Calu3 (cell line): ENCODE measurements around the gene TSHZ1. TPM values are rescaled to one million over a fixed set of nuclear protein-coding genes. Genes with fewer than 3 reads are reported as not detected.

Experiments used
- Bru-seq: library from RNA; stranded (reverse); fragments of 400-500 nt; gene quantifications from one replicate; lab custom pipeline; 2021; lab: Mats Ljungman, UMichigan
- BruChase-seq, 2 experiments: library from RNA; stranded (reverse); fragments of 400-500 nt; gene quantifications; one replicate each; lab custom pipeline; 2021; lab: Mats Ljungman, UMichigan
- BruUV-seq: library from RNA; stranded (reverse); fragments of 400-500 nt; replicated peaks from 2 replicates; lab custom pipeline; 2021; lab: Mats Ljungman, UMichigan
- CTCF ChIA-PET: fragments of 300-600 bp; sonication (Branson Sonifier 250); formaldehyde crosslinking; loops from one replicate; lab custom pipeline; 2022; ENCODE audit warnings: antibody characterized with exemption; lab: Charles Lee
- DNase-seq: peaks from one replicate; pipeline ENCODE4 v3.0.0; 2022
- H3K27ac Mint-ChIP-seq: one replicate; pipeline ENCODE4 v1.8.0; 2022; ENCODE audit warnings: mixed read lengths; ENCODE audit not compliant: unreplicated experiment
- H3K27me3 Mint-ChIP-seq: one replicate; pipeline ENCODE4 v1.8.0; 2022; ENCODE audit warnings: mixed read lengths; ENCODE audit not compliant: unreplicated experiment
- H3K36me3 Mint-ChIP-seq: one replicate; pipeline ENCODE4 v1.8.0; 2022; ENCODE audit warnings: mild to moderate bottlenecking, moderate library complexity, mixed read lengths; ENCODE audit not compliant: insufficient read depth, unreplicated experiment
- H3K4me1 Mint-ChIP-seq: one replicate; pipeline ENCODE4 v1.8.0; 2022; ENCODE audit warnings: mild to moderate bottlenecking, low read depth, mixed read lengths; ENCODE audit not compliant: unreplicated experiment
- H3K4me3 Mint-ChIP-seq: one replicate; pipeline ENCODE4 v1.8.0; 2022; ENCODE audit warnings: mild to moderate bottlenecking, low read depth, moderate library complexity, mixed read lengths; ENCODE audit not compliant: unreplicated experiment
- H3K9me3 Mint-ChIP-seq: one replicate; pipeline ENCODE4 v1.8.0; 2022; ENCODE audit warnings: low read depth, mixed read lengths; ENCODE audit not compliant: unreplicated experiment
- CTCF ChIP-seq: fragments of 200-600 bp; IDR thresholded peaks from one replicate; pipeline ENCODE4 v1.8.0; 2022; ENCODE audit warnings: antibody characterized with exemption; ENCODE audit not compliant: unreplicated experiment
- intact Hi-C: fragments of 100-400 bp; cut with micrococcal nuclease; formaldehyde crosslinking; loops from one replicate; pipeline ENCODE4 v1.10.0; 2022; ENCODE audit not compliant: unreplicated experiment
- long read RNA-seq: library from polyadenylated mRNA; stranded (forward); transcript quantifications from one replicate; pipeline ENCODE4 v2.0.0, GENCODE V29; 2022
- total RNA-seq: library from RNA; stranded (reverse); gene quantifications from 2 replicates; pipeline ENCODE4 v1.2.3, GENCODE V29; 2022

The TSHZ1 gene
- total RNA-seq (8.6 and 10.8 TPM in 2 replicates), Bru-seq, nascent RNA (percentile 53 among the genes with signal in this experiment), BruChase-seq, experiment 1, labeled RNA remaining after a 6-hour chase (percentile 48 among the genes with signal in this experiment), BruChase-seq, experiment 2, labeled RNA remaining after a 2-hour chase (percentile 50 among the genes with signal in this experiment)
- long read RNA-seq, result 0 reads

- H3K27ac Mint-ChIP-seq, result peak within 1 kb of the TSS; percentile 77
- H3K36me3 Mint-ChIP-seq, result peaks cover 54% of the 10 kb centered on the region
- intact Hi-C loops, result loop anchor here (5.0 to 10.0 kb wide), 2 partner anchors 37 to 316 kb away; no protein-coding TSS in a partner anchor
- BruUV-seq, result no TSS peak
- no peaks in the 10 kb centered on the region for H3K27me3 Mint-ChIP-seq
- CTCF ChIA-PET, result interaction anchor here (0.7 to 1.0 kb wide), 2 partner anchors 19 to 824 kb away, joined by 3 to 5 read pairs; no protein-coding TSS in a partner anchor
- DNase-seq, result peak; percentile 43
- no peaks in the 10 kb centered on the region for H3K9me3 Mint-ChIP-seq
- H3K4me3 Mint-ChIP-seq, result peak within 1 kb of the TSS; percentile 98
- H3K4me1 Mint-ChIP-seq, result peaks cover 51% of the 10 kb centered on the region
- no peak for TF ChIP-seq CTCF
Observed at GRCh38 chr18:75210274-75211001, at the start of gene TSHZ1. TSS of gene TSHZ1 (plus strand) at chr18:75210797. CDS start at chr18:75211877, 1,080 bp downstream.

GRCh38 chr18:75161256-75162028 lies 49.2 kb upstream of the TSHZ1 start:
- Mint-ChIP-seq H3K27ac (peak overlapping the region; percentile 55), H3K36me3 (peaks cover 7% of the 10 kb centered on the region), H3K27me3 (peaks cover 13% of the 10 kb centered on the region), H3K9me3 (no peaks in the 10 kb centered on the region), H3K4me1 (no peaks in the 10 kb centered on the region), H3K4me3 (peak overlapping the region; percentile 78)
- DNase-seq, result peak; percentile 74
- no peak for TF ChIP-seq CTCF
- intact Hi-C loops, result no loop called here
- no TSS peak for BruUV-seq
- CTCF ChIA-PET, result no interaction called here

GRCh38 chr18:75162467-75162866 lies 48.1 kb upstream of the TSHZ1 start:
- Mint-ChIP-seq H3K27ac (no peak overlapping the region), H3K9me3 (no peaks in the 10 kb centered on the region), H3K4me3 (no peak overlapping the region), H3K27me3 (peaks cover 22% of the 10 kb centered on the region), H3K36me3 (peaks cover 7% of the 10 kb centered on the region), H3K4me1 (no peaks in the 10 kb centered on the region)
- no peak for DNase-seq
- no TSS peak for BruUV-seq
- intact Hi-C loops, result no loop called here
- TF ChIP-seq CTCF, result no peak
- CTCF ChIA-PET, result no interaction called here

- Mint-ChIP-seq H3K27ac (no peak overlapping the region), H3K4me3 (no peak overlapping the region), H3K27me3 (peaks cover 23% of the 10 kb centered on the region), H3K9me3 (no peaks in the 10 kb centered on the region), H3K36me3 (peaks cover 7% of the 10 kb centered on the region), H3K4me1 (no peaks in the 10 kb centered on the region)
- TF ChIP-seq CTCF, result no peak
- BruUV-seq, result no TSS peak
- CTCF ChIA-PET, result no interaction called here
- intact Hi-C loops, result no loop called here
- no peak for DNase-seq
Observed at GRCh38 chr18:75162978-75163377, 47.6 kb upstream of the TSHZ1 start.
